HepG2 (cell line): ENCODE measurements around the gene SOX9. TPM values are rescaled to one million over a fixed set of nuclear protein-coding genes. Genes with fewer than 3 reads are reported as not detected.

ENCODE experiments used
- FOXA1 ChIP-seq, 2 experiments: fragments of 450-650 bp in 1 of 2; sonication (generic) in 1 of 2; formaldehyde crosslinking in 1 of 2; IDR thresholded peaks; 2 replicates each; pipeline versions ENCODE4 v1.4.0 to v1.6.1; 2016 to 2020; ENCODE audit warnings: missing genetic modification reagents in 1 of 2
- PHF5A ChIP-seq: IDR thresholded peaks from one replicate; pipeline ENCODE4 v1.6.1; 2018; ENCODE audit warnings: low read depth, missing genetic modification reagents; ENCODE audit not compliant: unreplicated experiment
- POGZ ChIP-seq: sonication (generic); formaldehyde crosslinking; IDR thresholded peaks from 2 replicates; pipeline ENCODE4 v1.4.0; 2020; ENCODE audit warnings: mild to moderate bottlenecking, missing genetic modification reagents
- RFX1 ChIP-seq: fragments of 450-650 bp; IDR thresholded peaks from 2 replicates; pipeline ENCODE4 v1.6.1; 2017
- SKI ChIP-seq: fragments of 450-650 bp; IDR thresholded peaks from one replicate; pipeline ENCODE4 v1.6.1; 2018; ENCODE audit warnings: mild to moderate bottlenecking; ENCODE audit not compliant: partially characterized antibody
- SUZ12 ChIP-seq: fragments of 150-350 bp; IDR thresholded peaks from 2 replicates; pipeline ENCODE4 v1.6.1; 2014; ENCODE audit warnings: low read depth, low read length
- TAF1 ChIP-seq: sonication (generic); formaldehyde crosslinking; IDR thresholded peaks from 2 replicates; pipeline ENCODE4 v1.4.0; 2020; ENCODE audit warnings: missing genetic modification reagents
- THAP11 ChIP-seq: IDR thresholded peaks from 2 replicates; pipeline ENCODE4 v1.6.1; 2016; ENCODE audit warnings: missing biosample characterization, missing genetic modification reagents
- ZBTB20 ChIP-seq: sonication (generic); formaldehyde crosslinking; IDR thresholded peaks from 2 replicates; pipeline ENCODE4 v1.8.1; 2023; ENCODE audit warnings: missing genetic modification reagents, low read depth, mild to moderate bottlenecking, borderline replicate concordance
- ZNF124 ChIP-seq: sonication (generic); formaldehyde crosslinking; IDR thresholded peaks from 2 replicates; pipeline ENCODE4 v1.4.0; 2020; ENCODE audit warnings: missing genetic modification reagents
- ZNF263 ChIP-seq: sonication (generic); formaldehyde crosslinking; IDR thresholded peaks from 2 replicates; pipeline ENCODE4 v1.4.0; 2020; ENCODE audit warnings: missing genetic modification reagents
- ZNF329 ChIP-seq: sonication (generic); formaldehyde crosslinking; IDR thresholded peaks from 2 replicates; pipeline ENCODE4 v1.9.0; 2021; ENCODE audit warnings: low read depth, mild to moderate bottlenecking, missing genetic modification reagents
- ZNF337 ChIP-seq: sonication (generic); formaldehyde crosslinking; IDR thresholded peaks from 2 replicates; pipeline ENCODE4 v1.5.1; 2020; ENCODE audit warnings: missing genetic modification reagents, low read depth, mild to moderate bottlenecking, borderline replicate concordance
- ZNF776 ChIP-seq: sonication (generic); formaldehyde crosslinking; IDR thresholded peaks from 2 replicates; pipeline ENCODE4 v1.4.0; 2020; ENCODE audit warnings: mild to moderate bottlenecking, missing genetic modification reagents
- polyA plus RNA-seq, 8 experiments: library from polyadenylated mRNA; depleted of rRNA in 3 of 8; stranded (reverse) in 7 of 8; unstranded in 1 of 8; fragments of >200 nt; fragmentation: Illumina TruSeq in 4 of 8; extraction: Trizol in 4 of 8; gene quantifications; 2 replicates each; pipeline versions ENCODE4 v1.2.1 to v1.2.3, GENCODE V29; 2011 to 2016; ENCODE audit warnings: low read depth in 4 of 8, missing spikeins in 1 of 8, mixed read lengths in 1 of 8; ENCODE audit not compliant: insufficient read depth in 1 of 8
- total RNA-seq, 5 experiments: library from RNA; depleted of rRNA; stranded (reverse); fragments of >200 nt; fragmentation: Illumina TruSeq; extraction: Trizol; gene quantifications; 2 replicates each; pipeline ENCODE4 v1.2.3, GENCODE V29; 2016; ENCODE audit warnings: low read depth in 1 of 5
- TF ChIP-seq, protein P1 (sequence below): sonication (generic); formaldehyde crosslinking; IDR thresholded peaks from 2 replicates; pipeline ENCODE4 v1.8.0; 2022; ENCODE audit warnings: missing genetic modification reagents, mild to moderate bottlenecking, inconsistent platforms, borderline replicate concordance
- TF ChIP-seq, protein P2 (sequence below): sonication (generic); formaldehyde crosslinking; IDR thresholded peaks from 2 replicates; pipeline ENCODE4 v1.9.0; 2021; ENCODE audit warnings: mild to moderate bottlenecking, missing genetic modification reagents

Gene SOX9
- total and polyA plus RNA-seq, 2 of the 13 experiments (the other 11 are each of a cell fraction or from before 2014, with no cell fraction given) = 16.1 to 27.6 TPM

DNA sequence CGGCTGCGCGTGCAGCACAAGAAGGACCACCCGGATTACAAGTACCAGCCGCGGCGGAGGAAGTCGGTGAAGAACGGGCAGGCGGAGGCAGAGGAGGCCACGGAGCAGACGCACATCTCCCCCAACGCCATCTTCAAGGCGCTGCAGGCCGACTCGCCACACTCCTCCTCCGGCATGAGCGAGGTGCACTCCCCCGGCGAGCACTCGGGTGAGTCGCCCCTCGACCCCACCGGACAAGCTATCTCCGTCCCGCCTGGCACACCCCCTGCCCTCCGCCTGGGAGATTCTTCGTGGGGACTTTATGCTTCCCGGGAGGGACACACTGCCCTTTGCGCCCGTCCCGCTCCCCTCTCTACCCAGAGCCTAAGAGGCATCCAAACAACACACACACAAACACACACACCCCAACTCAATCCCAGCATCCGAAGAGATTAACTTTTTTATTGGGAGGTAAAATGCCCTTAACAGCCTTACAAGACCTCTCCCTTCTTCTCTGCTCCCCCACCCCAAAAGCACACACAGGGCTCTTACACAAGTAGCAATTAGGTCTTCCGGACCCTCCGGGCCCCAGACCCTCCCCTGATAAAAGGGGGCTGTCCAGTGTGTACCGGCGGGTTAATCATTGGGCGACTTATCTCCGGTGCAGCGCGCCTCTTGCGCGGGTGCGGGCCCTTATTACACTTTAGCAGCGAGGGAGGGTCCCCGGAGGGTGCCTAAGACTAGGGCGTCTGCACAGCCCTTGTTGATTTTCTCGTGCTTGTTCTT, 2.1 kb downstream of the SOX9 start (continued):
- TF ChIP-seq, protein P1, sequence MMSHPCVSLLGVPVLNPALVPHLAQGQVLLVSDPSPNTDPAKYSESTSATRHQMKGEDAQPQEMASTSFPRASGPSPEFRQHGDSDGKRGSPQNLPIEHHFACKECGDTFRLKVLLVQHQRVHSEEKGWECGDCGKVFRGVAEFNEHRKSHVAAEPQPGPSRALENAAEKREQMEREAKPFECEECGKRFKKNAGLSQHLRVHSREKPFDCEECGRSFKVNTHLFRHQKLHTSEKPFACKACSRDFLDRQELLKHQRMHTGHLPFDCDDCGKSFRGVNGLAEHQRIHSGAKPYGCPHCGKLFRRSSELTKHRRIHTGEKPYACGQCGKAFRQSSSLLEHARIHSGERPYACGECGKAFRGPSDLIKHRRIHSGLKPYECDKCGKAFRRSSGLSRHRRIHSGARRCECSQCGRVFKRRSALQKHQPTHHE (CRISPR knock-in tag) = no peak
- no peak; the same call in 1 of the 2 replicates for TF ChIP-seq POGZ
- TF ChIP-seq FOXA1 (IDR thresholded peaks at IDR 0.05) = no peak
- TF ChIP-seq FOXA1 (CRISPR knock-in tag; IDR thresholded peaks at IDR 0.05) = peak; percentile 67; the same call in 1 of the 2 replicates
- no peak for TF ChIP-seq ZNF263 (CRISPR knock-in tag)
- TF ChIP-seq ZNF337 (CRISPR knock-in tag) = no peak
- TF ChIP-seq SUZ12 = no peak
- TF ChIP-seq ZNF329 (CRISPR knock-in tag) = no peak; the same call in 1 of the 2 replicates
- peak; percentile 73; the same call in 1 of the 2 replicates for TF ChIP-seq TAF1
- no peak for TF ChIP-seq ZNF776 (CRISPR knock-in tag)
- no peak for TF ChIP-seq RFX1
- TF ChIP-seq ZBTB20 (CRISPR knock-in tag) = peak; percentile 67
- peak; percentile 14; the same call in 1 of the 2 replicates for TF ChIP-seq THAP11 (CRISPR knock-in tag)
- TF ChIP-seq SKI = no peak
- TF ChIP-seq ZNF124 (CRISPR knock-in tag) = peak; percentile 84; the same call in 1 of the 2 replicates
- TF ChIP-seq, protein P2, sequence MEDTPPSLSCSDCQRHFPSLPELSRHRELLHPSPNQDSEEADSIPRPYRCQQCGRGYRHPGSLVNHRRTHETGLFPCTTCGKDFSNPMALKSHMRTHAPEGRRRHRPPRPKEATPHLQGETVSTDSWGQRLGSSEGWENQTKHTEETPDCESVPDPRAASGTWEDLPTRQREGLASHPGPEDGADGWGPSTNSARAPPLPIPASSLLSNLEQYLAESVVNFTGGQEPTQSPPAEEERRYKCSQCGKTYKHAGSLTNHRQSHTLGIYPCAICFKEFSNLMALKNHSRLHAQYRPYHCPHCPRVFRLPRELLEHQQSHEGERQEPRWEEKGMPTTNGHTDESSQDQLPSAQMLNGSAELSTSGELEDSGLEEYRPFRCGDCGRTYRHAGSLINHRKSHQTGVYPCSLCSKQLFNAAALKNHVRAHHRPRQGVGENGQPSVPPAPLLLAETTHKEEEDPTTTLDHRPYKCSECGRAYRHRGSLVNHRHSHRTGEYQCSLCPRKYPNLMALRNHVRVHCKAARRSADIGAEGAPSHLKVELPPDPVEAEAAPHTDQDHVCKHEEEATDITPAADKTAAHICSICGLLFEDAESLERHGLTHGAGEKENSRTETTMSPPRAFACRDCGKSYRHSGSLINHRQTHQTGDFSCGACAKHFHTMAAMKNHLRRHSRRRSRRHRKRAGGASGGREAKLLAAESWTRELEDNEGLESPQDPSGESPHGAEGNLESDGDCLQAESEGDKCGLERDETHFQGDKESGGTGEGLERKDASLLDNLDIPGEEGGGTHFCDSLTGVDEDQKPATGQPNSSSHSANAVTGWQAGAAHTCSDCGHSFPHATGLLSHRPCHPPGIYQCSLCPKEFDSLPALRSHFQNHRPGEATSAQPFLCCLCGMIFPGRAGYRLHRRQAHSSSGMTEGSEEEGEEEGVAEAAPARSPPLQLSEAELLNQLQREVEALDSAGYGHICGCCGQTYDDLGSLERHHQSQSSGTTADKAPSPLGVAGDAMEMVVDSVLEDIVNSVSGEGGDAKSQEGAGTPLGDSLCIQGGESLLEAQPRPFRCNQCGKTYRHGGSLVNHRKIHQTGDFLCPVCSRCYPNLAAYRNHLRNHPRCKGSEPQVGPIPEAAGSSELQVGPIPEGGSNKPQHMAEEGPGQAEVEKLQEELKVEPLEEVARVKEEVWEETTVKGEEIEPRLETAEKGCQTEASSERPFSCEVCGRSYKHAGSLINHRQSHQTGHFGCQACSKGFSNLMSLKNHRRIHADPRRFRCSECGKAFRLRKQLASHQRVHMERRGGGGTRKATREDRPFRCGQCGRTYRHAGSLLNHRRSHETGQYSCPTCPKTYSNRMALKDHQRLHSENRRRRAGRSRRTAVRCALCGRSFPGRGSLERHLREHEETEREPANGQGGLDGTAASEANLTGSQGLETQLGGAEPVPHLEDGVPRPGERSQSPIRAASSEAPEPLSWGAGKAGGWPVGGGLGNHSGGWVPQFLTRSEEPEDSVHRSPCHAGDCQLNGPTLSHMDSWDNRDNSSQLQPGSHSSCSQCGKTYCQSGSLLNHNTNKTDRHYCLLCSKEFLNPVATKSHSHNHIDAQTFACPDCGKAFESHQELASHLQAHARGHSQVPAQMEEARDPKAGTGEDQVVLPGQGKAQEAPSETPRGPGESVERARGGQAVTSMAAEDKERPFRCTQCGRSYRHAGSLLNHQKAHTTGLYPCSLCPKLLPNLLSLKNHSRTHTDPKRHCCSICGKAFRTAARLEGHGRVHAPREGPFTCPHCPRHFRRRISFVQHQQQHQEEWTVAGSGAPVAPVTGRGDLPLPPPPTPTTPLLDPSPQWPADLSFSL = peak; percentile 51
- no peak for TF ChIP-seq PHF5A (CRISPR knock-in tag)
